Neural crest cell (in vitro differentiated cells): ENCODE results near the gene KRT85. TPM values are rescaled to one million over a fixed set of nuclear protein-coding genes. Genes with fewer than 3 reads are reported as not detected.

Experiments
- DNase-seq: peaks from one replicate; pipeline ENCODE4 v3.0.0; 2021; ENCODE audit warnings: low read depth, mixed read lengths, low spot score
- H3K27ac Mint-ChIP-seq: one replicate; pipeline ENCODE4 v1.8.0; 2021; ENCODE audit warnings: mild to moderate bottlenecking, mixed read lengths; ENCODE audit not compliant: unreplicated experiment
- H3K27me3 Mint-ChIP-seq: 2 replicates; pipeline ENCODE4 v1.8.0; 2021; ENCODE audit warnings: low read depth, mild to moderate bottlenecking, mixed read lengths
- H3K36me3 Mint-ChIP-seq: 2 replicates; pipeline ENCODE4 v1.8.0; 2021; ENCODE audit warnings: low read depth, mild to moderate bottlenecking, mixed read lengths
- H3K4me1 Mint-ChIP-seq: 2 replicates; pipeline ENCODE4 v1.8.0; 2021; ENCODE audit warnings: mixed read lengths
- H3K4me3 Mint-ChIP-seq: one replicate; pipeline ENCODE4 v1.8.0; 2021; ENCODE audit warnings: mild to moderate bottlenecking, mixed read lengths
- H3K9me3 Mint-ChIP-seq: 2 replicates; pipeline ENCODE4 v1.8.0; 2021; ENCODE audit warnings: mixed read lengths
- CTCF ChIP-seq: fragments of 200-600 bp; sonication (generic); conservative IDR thresholded peaks from 2 replicates; pipeline ENCODE4 v1.5.0; 2021; ENCODE audit warnings: antibody characterized with exemption, mild to moderate bottlenecking
- total RNA-seq: library from RNA; stranded (reverse); gene quantifications from 2 replicates; pipeline ENCODE4 v1.2.1, GENCODE V29; 2021

Gene KRT85
- total RNA-seq, 1 donor from 2014 or later = not detected

GRCh38 chr12:52356031-52356761 lies 11.1 kb downstream of the KRT85 start:
- Mint-ChIP-seq H3K9me3 (no peaks in the 10 kb centered on the region), H3K4me3 (no peak overlapping the region), H3K27me3 (peaks cover 21% of the 10 kb centered on the region), H3K4me1 (no peaks in the 10 kb centered on the region), H3K27ac (no peak overlapping the region), H3K36me3 (no peaks in the 10 kb centered on the region)
- no peak for TF ChIP-seq CTCF
- DNase-seq = no peak

GRCh38 chr12:52355176-52355575 lies 12.1 kb downstream of the KRT85 start:
- Mint-ChIP-seq H3K27ac (no peak overlapping the region), H3K9me3 (no peaks in the 10 kb centered on the region), H3K36me3 (no peaks in the 10 kb centered on the region), H3K4me1 (no peaks in the 10 kb centered on the region), H3K4me3 (no peak overlapping the region), H3K27me3 (peaks cover 23% of the 10 kb centered on the region)
- DNase-seq = no peak
- no peak for TF ChIP-seq CTCF

GRCh38 chr12:52354200-52354599 lies 13.1 kb downstream of the KRT85 start:
- Mint-ChIP-seq H3K9me3 (no peaks in the 10 kb centered on the region), H3K27me3 (peaks cover 24% of the 10 kb centered on the region), H3K36me3 (no peaks in the 10 kb centered on the region), H3K27ac (no peak overlapping the region), H3K4me3 (no peak overlapping the region), H3K4me1 (no peaks in the 10 kb centered on the region)
- no peak for TF ChIP-seq CTCF
- no peak for DNase-seq

GRCh38 chr12:52353766-52354165 lies 13.5 kb downstream of the KRT85 start:
- H3K27ac Mint-ChIP-seq = no peak overlapping the region
- no peaks in the 10 kb centered on the region for H3K4me1 Mint-ChIP-seq
- DNase-seq = no peak
- no peaks in the 10 kb centered on the region for H3K9me3 Mint-ChIP-seq
- H3K4me3 Mint-ChIP-seq = no peak overlapping the region
- H3K27me3 Mint-ChIP-seq = peaks cover 28% of the 10 kb centered on the region
- no peak for TF ChIP-seq CTCF
- no peaks in the 10 kb centered on the region for H3K36me3 Mint-ChIP-seq

GRCh38 chr12:52352951-52353350 lies 14.3 kb downstream of the KRT85 start:
- Mint-ChIP-seq H3K4me3 (no peak overlapping the region), H3K4me1 (no peaks in the 10 kb centered on the region), H3K9me3 (no peaks in the 10 kb centered on the region), H3K27me3 (peaks cover 32% of the 10 kb centered on the region), H3K27ac (no peak overlapping the region), H3K36me3 (no peaks in the 10 kb centered on the region)
- DNase-seq = no peak
- no peak for TF ChIP-seq CTCF
